HG02885 (cell line): Measurements from ENCODE around the gene TMEM259.
A peak's percentile ranks its signal among the peaks of the same experiment; 100 is the strongest.
"Not testable (repeated sequence)": the region's sequence is repeated elsewhere in the genome, so short reads cannot be mapped to it uniquely, and the experiment has no call there.

ENCODE experiments used
- ATAC-seq: cut with Tn5 transposase; IDR thresholded peaks from one replicate; pipeline ENCODE4 v1.9.1; 2021; ENCODE audit warnings: mild to moderate bottlenecking; ENCODE audit not compliant: unreplicated experiment, poor library complexity

The TMEM259 gene

GRCh38 chr19:1040476-1041271 lies 19.8 kb upstream of the TMEM259 start:
- ATAC-seq = peak; percentile 53

DNA sequence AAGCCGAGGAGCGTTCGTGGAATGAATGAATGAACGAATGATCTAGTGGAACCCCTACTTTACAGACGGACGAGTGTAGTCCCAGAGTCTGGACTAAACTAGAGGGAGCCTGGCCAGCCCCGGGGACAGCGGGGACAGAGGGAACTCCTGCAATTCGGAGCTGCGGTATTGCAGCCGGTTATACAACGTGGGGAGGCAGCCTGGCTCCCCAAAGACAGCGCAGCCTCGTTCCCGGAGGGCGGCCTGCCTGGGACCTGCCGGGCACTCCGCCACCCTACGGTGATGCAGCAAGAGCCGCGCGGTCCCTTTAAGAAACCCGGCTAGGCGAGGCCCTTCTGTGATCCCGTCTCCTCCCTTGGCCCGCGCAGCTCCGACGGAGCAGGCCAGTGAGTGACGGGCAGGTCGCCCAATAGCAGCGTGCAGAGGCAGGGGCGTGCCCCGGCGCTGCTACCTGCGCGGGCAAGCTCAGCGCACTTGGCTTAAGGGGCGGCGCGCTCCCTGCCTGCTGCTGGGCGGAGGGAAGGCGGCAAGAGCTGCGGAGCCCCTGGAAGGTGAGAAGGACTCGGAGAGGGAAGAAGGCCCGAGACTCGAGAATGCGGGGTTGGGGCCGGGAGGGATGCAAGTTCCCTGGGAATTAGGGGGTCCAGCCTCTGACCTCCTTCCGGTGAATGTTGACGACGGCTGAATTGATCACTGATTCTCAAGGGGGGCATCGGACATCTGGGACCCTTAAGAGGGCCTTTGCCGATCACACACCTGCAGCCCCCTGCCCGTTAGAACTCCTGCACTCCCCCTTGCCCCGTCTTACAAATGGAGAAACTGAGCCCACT lies 18.9 kb upstream of the TMEM259 start, which contains the start of gene ABCA7:
TSS of gene ABCA7 (plus strand) at position 462 of the 830 bp plus-strand sequence. CDS start 1,255 bp downstream, outside the sequence.
- peak; percentile 80 for ATAC-seq

GRCh38 chr19:1038978-1039645 lies 18.2 kb upstream of the TMEM259 start:
- ATAC-seq = no peak

- ATAC-seq = no peak
These were observed 16.7 kb upstream of the TMEM259 start for GRCh38 chr19:1037621-1038064.

DNA sequence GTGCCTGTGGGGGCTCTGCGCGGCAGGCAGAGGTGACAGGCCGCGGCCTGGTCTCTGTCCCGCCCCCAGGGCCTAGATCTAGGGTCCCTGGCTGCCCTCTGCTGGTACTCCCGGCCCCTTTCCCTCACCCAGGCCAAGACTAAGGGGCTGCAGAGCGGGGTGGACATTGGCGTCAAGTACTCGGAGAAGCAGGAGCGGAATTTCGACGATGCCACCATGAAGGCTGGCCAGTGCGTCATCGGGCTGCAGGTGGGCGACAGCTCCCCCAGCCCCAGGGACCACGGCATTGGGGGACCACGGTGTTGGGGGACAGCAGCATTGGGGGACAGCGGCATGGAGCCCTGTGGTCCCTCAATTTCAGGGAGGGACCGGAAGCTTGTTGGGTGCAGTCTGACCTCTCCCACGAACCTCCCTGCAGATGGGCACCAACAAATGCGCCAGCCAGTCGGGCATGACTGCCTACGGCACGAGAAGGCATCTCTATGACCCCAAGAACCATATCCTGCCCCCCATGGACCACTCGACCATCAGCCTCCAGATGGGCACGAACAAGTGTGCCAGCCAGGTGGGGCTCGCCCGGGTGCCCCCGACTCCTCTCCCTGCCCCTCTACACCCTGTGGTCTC lies 15.2 kb upstream of the TMEM259 start:
- no peak for ATAC-seq

- no peak for ATAC-seq
These were observed 11.4 kb upstream of the TMEM259 start for GRCh38 chr19:1032264-1032867.

DNA sequence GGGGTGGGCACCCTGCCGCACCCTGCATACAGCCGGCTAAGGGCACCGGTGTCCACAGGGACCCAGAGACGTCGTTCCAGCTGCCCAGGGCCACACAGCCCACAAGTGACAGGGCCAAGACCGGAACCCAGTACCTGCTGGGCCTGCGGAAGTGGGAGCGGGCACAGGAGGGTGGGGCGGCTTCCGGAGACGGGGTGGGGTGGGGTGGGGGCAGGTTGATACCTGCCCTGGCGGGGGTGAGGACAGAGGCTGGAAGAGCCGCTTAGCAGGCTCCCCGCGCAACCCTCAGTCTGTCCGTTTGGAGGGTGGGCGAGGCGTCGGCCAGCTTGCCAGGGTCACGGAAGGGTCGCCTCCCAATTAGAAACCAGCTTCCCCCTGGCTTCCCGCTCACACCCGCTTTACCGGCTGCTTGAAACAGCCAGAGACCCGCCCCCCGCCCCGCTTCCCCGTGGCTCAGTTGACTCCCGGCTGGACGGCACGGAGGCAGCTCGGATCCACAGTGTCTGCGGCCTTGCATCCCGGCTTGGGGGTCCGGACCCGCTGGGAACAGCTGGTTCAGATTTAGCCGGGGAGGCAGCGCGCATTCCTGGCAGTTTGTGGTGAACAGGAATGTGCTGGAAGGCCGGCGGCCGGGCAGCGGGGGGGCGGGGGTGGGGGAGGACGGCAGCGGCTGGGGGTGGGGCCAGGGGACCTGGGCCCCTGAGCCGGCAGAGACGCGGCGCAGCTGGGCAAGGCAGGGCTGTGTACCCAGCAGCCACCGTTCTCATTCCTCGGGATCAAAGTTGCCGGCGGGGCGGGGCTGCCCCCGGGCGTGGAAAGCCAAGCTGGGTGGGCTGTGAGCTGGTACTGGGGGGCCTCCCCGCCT lies 7.4 kb upstream of the TMEM259 start:
- no peak for ATAC-seq

DNA sequence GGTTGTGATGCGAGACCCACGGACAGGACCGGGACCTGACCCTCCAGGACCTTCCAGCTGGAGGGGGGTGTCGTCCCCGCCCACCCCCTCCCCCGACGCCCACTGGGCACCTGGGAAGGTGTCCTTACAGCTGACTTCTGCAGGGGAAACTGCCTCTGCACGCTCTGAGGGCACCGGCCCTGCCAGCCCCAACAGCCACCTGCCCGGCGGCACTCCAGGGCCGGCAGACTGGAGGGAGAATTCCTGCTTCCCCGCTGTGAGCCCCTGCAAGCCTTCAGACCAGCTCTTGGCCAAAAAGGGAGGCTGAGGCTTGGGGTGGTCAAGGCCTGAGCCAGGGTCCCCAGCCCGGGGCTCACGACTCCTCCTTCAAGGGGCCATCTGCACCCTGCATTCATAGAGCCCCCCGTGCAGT lies 6.7 kb upstream of the TMEM259 start:
- ATAC-seq = no peak

GRCh38 chr19:1026783-1027649 lies 6.1 kb upstream of the TMEM259 start:
- ATAC-seq = peak; percentile 22

GRCh38 chr19:1025960-1026782 lies 5.2 kb upstream of the TMEM259 start, which contains the start of gene CNN2:
CNN2 (plus strand) TSS chr19:1026608; CDS start chr19:1026662, 54 bp downstream.
- peak; percentile 78 for ATAC-seq

- not testable (repeated sequence) for ATAC-seq
These were observed 4.2 kb upstream of the TMEM259 start for GRCh38 chr19:1025080-1025479.

- ATAC-seq = not testable (repeated sequence)
These were observed 2.9 kb upstream of the TMEM259 start for GRCh38 chr19:1023883-1024188.

GRCh38 chr19:1019980-1020867 lies 699 bp downstream of the TMEM259 start:
- no peak for ATAC-seq

DNA sequence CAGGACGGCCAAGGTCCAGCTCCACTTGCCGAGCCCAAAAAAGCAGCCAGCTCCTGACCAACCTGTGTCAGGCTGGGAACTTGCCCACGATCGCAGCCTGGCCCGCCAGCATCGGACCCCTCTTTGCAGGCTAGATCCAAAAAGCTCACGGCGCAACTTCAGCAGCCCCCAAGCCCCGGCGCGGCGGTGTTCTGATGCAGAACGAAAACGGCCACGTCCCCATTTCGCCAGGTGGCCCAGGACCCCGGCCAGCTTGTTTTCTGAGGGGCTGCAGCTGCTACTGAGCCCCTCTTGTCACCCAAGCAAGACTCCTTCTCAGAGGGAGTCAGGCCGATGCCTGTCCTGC lies 1.3 kb downstream of the TMEM259 start:
- ATAC-seq = no peak

DNA sequence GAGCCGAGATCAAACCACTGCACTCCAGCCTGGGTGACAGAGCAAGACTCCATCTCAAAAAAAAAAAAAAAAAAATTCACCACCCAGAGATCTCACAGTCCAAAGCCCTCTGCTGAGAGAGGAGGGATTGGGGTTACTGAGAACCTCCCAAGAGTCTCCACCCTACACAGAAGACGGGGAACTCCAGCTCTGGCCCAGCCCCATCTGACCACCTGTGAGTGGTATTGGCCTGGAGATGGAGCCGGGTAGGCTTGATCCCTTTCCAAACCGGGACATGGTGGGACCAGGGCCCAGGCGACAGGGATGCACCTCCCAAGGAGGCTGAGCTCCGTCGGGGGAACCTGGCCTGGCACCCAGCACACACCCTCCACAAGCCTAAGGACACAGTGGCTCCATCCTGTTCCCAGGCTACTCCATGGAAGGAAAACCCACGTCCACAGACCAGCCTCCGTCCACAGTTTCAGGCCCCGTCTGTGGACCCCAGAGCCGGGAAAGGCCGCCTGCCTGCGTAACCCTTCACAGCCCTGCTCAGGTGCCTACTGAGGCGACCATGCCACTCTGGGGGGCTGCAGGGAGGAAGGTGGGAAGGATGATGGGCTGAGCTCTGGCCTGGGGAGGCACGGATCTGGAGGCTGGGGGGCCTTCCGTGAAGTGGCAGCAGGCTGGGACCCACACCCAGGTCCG lies 1.8 kb downstream of the TMEM259 start:
- no peak for ATAC-seq

DNA sequence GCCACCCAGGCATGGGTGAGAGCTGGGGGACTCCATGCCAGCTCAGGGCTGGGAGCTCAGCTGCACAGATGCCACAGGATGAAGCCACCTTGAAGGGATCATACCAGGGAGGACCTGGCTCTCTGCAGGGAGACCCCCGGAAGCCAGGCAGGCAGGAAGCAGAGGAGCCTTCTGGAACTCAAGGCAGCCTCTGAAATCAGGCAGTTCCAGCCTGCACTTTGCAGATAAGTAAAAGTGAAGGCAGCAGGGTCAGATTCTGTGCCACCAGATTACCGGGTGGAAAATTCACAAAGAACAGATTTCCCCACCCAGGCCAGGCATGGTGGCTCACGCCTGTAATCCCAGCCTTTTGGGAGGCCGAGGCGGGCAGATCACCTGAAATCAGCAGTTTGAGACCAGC lies 2.5 kb downstream of the TMEM259 start:
- no peak for ATAC-seq
